Raji (cell line): ENCODE measurements around the gene CD44.

Experiments used
- POLR2A ChIP-seq: IDR thresholded peaks from 2 replicates; pipeline ENCODE4 v1.6.1; 2011; ENCODE audit warnings: low read depth, low read length, control low read depth; ENCODE audit not compliant: insufficient read depth

Gene CD44

DNA sequence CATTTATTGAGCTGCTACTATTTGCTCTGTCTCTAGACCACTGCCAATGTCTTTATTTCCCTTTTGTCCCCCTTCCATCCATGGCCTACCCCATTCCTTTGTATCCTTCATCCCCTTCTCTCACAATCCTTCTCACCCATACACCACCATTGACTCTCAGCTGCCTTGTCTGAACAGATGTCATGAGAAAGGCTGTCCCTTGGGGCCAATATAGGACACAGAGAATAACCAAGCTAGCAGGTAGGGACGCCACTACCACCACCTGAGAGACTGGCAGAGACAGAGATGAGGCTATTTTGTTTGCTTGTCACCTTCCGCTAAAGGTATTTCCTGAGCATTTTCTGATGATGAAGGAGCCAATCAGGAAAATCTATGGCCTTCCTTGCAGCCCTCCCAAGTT lies 138.9 kb downstream of the CD44 start:
- TF ChIP-seq POLR2A = no peak

DNA sequence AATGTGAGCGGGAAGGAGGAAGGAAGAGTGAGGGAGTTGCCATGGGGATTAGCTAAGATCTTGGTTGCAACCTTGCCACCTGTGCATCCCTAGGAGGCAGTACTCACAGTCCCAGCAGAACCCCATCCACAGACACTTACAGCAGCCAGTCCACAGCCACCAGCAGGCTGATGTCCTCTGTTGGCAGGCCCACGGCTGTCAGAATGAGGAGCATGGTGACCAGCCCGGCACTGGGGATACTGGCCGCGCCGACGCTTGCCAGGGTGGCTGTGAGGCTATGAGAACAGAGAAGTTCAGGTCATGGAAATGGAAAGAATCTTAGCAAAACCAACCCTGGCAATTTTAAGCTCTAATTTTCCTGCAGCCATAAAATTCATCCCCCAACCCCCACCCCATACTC lies 141.8 kb downstream of the CD44 start:
- TF ChIP-seq POLR2A = no peak

DNA sequence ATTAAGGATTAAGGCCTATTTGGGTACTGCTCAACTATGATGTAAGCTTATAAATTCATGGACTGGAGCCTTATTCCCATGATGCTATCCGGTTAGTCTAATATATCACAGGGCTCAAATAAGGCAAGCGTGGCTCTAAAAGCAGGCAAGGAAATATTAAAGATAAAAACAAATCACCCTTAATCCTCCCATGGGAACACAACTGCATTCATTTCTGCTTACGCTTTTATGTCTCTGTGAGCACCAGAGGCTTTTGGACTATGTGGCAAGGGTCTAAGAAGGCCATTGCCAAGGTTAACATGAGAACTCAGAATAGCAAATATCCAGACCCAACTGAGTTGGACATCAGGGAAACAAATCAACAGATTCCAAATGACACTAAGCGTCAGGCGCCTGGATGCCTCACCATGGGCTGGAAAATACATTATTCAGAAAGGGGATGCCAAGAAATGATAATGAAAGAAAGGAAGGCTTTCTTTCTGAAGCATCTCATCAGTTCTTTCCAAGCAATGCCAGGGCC lies 142.3 kb downstream of the CD44 start:
- TF ChIP-seq POLR2A = no peak
